NT2/D1 (cell line): ENCODE results near the gene ATCAY.
"Not testable (repeated sequence)": the region's sequence is repeated elsewhere in the genome, so short reads cannot be mapped to it uniquely, and the experiment has no call there.

ENCODE experiments used
- DNase-seq: peaks from one replicate; pipeline ENCODE4 v3.0.0-alpha.2; 2011; ENCODE audit warnings: low read depth, low spot score
- H3K27me3 ChIP-seq: 2 replicates; pipeline ENCODE4 v1.6.0; 2011; ENCODE audit warnings: mild to moderate bottlenecking; ENCODE audit not compliant: insufficient read length, insufficient read depth
- H3K36me3 ChIP-seq: 2 replicates; pipeline ENCODE4 v1.6.1; 2011; ENCODE audit warnings: mild to moderate bottlenecking, low read length, mixed read lengths; ENCODE audit not compliant: insufficient read depth, insufficient read length
- H3K4me1 ChIP-seq: 2 replicates; pipeline ENCODE4 v1.5.1; 2011; ENCODE audit not compliant: insufficient read depth, insufficient read length
- H3K4me3 ChIP-seq: 2 replicates; pipeline ENCODE4 v1.5.1; 2011; ENCODE audit warnings: low read depth; ENCODE audit not compliant: insufficient read length
- H3K9ac ChIP-seq: 2 replicates; pipeline ENCODE4 v1.6.0; 2011; ENCODE audit warnings: low read depth; ENCODE audit not compliant: insufficient read length
- H3K9me3 ChIP-seq: 2 replicates; pipeline ENCODE4 v1.5.1; 2011; ENCODE audit warnings: mild to moderate bottlenecking, low read length; ENCODE audit not compliant: insufficient read depth
- SUZ12 ChIP-seq: IDR thresholded peaks from 2 replicates; pipeline ENCODE4 v1.6.1; 2011; ENCODE audit not compliant: insufficient read length, insufficient read depth; ENCODE audit errors: extremely low read depth
- YY1 ChIP-seq: IDR thresholded peaks from 2 replicates; pipeline ENCODE4 v1.6.1; 2011; ENCODE audit not compliant: insufficient read length, insufficient read depth
- ZNF274 ChIP-seq: IDR thresholded peaks from 2 replicates; pipeline ENCODE4 v1.6.1; 2011; ENCODE audit warnings: mild to moderate bottlenecking, low read depth, low read length

Gene ATCAY

GRCh38 chr19:3950871-3951861 is 70.7 kb downstream of the ATCAY start:
- no peaks in the 10 kb centered on the region for H3K27me3 ChIP-seq
- TF ChIP-seq YY1 = no peak
- TF ChIP-seq SUZ12 = no peak
- TF ChIP-seq ZNF274 = no peak
- H3K9me3 ChIP-seq = no peaks in the 10 kb centered on the region
- no peak for DNase-seq
- peak overlapping the region; percentile 56 for H3K9ac ChIP-seq
- H3K36me3 ChIP-seq = peaks cover 33% of the 10 kb centered on the region
- no peak overlapping the region for H3K4me3 ChIP-seq
- H3K4me1 ChIP-seq = peaks cover 23% of the 10 kb centered on the region

DNA sequence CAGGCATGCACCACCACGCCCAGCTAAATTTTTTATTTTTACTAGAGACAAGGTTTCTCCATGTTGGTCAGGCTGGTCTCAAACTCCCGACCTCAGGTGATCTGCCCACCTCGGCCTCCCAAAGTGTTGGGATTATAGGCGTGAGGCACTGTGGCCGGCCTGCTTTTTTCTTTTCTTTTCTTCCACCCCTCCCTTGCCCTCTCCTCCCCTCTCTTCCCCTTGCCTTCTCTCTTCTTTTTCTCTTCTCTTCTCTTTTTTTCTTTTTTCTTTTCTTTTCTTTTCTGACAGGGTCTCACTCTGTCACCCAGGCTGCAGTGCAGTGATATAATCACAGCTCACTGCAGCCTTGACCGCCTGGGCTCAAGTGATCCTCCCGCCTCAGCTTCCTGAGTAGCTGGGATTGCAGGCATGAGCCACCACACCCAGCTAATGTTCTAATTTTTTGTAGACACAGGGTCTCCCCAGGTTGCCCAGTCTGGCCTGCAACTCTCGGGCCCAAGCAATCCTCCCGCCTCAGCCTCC is 72.3 kb downstream of the ATCAY start:
- DNase-seq, H3K27me3 ChIP-seq, H3K9me3 ChIP-seq, H3K9ac ChIP-seq, H3K4me3 ChIP-seq: not testable (repeated sequence)
- peaks cover 23% of the 10 kb centered on the region for H3K4me1 ChIP-seq
- H3K36me3 ChIP-seq = peaks cover 35% of the 10 kb centered on the region

GRCh38 chr19:3954107-3954506 is 73.6 kb downstream of the ATCAY start:
- Histone ChIP-seq H3K27me3 (no peaks in the 10 kb centered on the region), H3K4me3 (no peak overlapping the region), H3K9me3 (no peaks in the 10 kb centered on the region), H3K4me1 (peaks cover 23% of the 10 kb centered on the region), H3K9ac (no peak overlapping the region), H3K36me3 (peaks cover 47% of the 10 kb centered on the region)
- TF ChIP-seq ZNF274 = no peak
- DNase-seq = no peak

- not testable (repeated sequence) for H3K27me3 ChIP-seq, H3K9me3 ChIP-seq, H3K4me3 ChIP-seq, H3K9ac ChIP-seq, DNase-seq
- Histone ChIP-seq H3K36me3 (peaks cover 57% of the 10 kb centered on the region), H3K4me1 (peaks cover 21% of the 10 kb centered on the region)
These were observed 74.8 kb downstream of the ATCAY start for GRCh38 chr19:3955276-3955675.

- TF ChIP-seq YY1 (no peak), SUZ12 (no peak), ZNF274 (no peak)
These were observed 75.2 kb downstream of the ATCAY start for GRCh38 chr19:3955688-3956087.

DNA sequence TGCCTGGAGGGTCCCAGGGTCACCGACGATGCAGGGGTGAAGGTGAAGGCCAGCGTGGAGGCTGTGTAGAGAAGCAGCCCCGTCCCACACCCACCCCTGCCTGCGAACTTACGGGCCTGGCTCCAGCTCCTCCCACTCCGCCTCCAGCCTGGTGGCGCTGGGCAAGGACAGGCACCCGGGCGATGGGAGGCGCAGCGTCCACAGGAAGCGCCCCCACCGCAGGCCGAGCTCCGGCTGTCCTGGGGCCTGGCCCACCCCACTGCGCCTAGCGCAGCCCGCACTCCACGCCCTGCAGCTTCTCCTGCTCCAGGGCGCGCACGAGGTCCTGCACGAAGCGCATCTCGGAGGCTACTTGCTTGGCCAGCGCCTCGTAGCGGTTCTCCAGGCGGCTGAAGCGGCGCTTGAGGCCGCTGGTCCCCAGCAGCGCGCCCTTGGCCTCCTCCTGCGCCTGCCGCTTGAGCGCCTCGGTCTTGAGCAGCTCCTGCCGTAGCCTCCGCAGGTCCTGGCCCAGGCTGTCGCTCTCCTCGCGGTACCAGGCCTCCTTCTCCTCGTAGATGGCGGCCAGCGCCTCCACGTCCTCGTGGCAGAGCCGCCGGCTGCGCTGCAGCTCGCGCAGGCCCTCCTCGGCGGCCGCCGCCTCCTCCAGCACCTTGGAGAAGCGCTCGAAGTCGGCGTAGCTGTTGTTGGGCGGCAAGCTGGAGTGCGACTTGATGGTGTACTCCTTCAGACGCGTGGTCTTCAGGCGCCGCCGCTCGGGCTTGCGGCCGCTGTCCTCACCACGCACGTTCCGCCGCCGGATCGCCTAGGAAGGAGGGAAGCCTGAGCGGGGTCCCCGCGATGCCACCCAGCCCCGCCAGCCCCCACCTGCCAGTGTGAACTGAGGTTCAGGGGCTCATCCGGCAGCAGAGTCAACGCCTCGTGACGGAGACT is 78.6 kb downstream of the ATCAY start:
- H3K27me3 ChIP-seq = no peaks in the 10 kb centered on the region
- peaks cover 85% of the 10 kb centered on the region for H3K36me3 ChIP-seq
- TF ChIP-seq ZNF274 = no peak
- no peak for TF ChIP-seq YY1
- no peak for TF ChIP-seq SUZ12
- H3K4me3 ChIP-seq = no peak overlapping the region
- H3K4me1 ChIP-seq = peaks cover 2% of the 10 kb centered on the region
- no peaks in the 10 kb centered on the region for H3K9me3 ChIP-seq
- H3K9ac ChIP-seq = no peak overlapping the region
- DNase-seq = no peak

More at GRCh38 chr19:3955688-3956087, 75.2 kb downstream of the ATCAY start:
- Histone ChIP-seq H3K4me3 (no peak overlapping the region), H3K4me1 (peaks cover 20% of the 10 kb centered on the region), H3K27me3 (no peaks in the 10 kb centered on the region), H3K9me3 (no peaks in the 10 kb centered on the region), H3K9ac (peak overlapping the region; percentile 28), H3K36me3 (peaks cover 61% of the 10 kb centered on the region)
- DNase-seq = no peak

DNA sequence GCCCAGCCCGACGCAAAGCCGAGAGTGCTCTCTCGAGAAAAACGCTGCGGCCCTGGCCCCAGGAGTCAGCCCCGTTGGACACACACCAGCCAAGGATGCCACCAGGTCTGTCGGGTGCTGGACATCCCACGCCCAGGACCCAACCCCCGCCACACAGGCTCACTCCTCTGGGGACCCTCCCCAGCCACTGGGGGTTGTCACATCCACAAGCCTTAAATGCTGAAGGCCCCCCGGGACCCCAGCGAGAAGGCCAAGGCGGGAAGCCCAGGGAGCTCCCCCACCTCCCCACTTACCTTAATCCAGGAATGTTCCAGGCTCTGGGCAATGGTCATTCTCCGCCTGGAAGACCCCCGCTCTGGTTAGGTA is 79.3 kb downstream of the ATCAY start:
- TF ChIP-seq SUZ12 (no peak), ZNF274 (no peak), YY1 (no peak)
- Histone ChIP-seq H3K4me1 (no peaks in the 10 kb centered on the region), H3K9ac (no peak overlapping the region), H3K36me3 (peaks cover 86% of the 10 kb centered on the region), H3K4me3 (no peak overlapping the region), H3K9me3 (no peaks in the 10 kb centered on the region), H3K27me3 (no peaks in the 10 kb centered on the region)
- no peak for DNase-seq
